T-helper 1 cell treated with Interleukin-12 subunit alpha and Interleukin-12 subunit beta and Interleukin-4 antibody, amounts not matched to agents 30 ng/mL and 1 ng/mL, for 36 hours (primary cell): Measurements from ENCODE around the gene GSK3B. TPM values are rescaled to one million over a fixed set of nuclear protein-coding genes. Genes with fewer than 3 reads are reported as not detected.

Experiments used
- intact Hi-C: fragments of 100-400 bp; cut with micrococcal nuclease; formaldehyde crosslinking; loops from one replicate; pipeline ENCODE4 v1.15.1; 2024
- total RNA-seq: library from RNA; stranded (reverse); gene quantifications from 2 replicates; pipeline ENCODE4 v1.2.3, GENCODE V29; 2022

The GSK3B gene
- total RNA-seq, 1 donor from 2014 or later, result 44.8 TPM

DNA sequence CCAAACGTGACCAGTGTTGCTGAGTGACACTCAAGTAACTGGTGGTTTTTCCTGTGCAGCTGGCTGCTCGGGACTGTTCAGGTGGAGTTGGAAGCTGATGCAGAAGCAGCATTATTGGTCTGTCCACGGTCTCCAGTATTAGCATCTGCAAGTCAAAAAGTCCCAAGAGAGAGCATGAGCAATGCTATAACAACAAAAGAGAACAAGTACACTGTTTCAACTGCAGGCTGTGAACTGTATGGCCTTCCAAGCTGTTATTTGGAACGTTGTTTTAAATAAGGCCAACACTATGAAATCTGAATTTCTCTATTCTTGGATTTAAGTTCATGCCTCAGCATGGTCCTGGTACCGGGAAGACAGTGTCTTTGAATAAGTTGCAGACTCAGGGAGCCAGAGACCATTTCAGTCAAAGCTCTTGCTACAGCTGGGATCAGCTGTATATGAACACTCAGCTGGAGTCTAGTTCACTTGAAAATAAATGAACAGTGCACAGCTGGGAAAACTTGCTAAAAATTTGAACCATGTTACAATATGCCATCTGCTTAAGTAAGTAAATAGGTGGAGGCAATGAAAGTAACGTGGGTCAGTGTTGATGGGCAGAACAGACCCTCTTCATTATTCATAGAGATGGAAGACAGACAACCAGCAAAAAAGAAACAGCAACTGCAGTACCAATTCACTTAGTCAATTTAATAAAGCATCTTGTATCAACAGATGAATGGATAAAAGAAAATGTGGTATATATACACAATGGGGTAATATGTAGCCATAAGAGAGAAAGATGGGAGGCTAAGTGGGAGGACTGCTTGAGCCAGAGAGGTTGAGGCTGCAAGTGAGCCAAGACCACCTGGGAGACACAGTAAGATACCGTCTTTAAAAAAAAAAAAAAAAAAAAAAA lies 267.3 kb downstream of the GSK3B start:
- intact Hi-C loops, result no loop called here

DNA sequence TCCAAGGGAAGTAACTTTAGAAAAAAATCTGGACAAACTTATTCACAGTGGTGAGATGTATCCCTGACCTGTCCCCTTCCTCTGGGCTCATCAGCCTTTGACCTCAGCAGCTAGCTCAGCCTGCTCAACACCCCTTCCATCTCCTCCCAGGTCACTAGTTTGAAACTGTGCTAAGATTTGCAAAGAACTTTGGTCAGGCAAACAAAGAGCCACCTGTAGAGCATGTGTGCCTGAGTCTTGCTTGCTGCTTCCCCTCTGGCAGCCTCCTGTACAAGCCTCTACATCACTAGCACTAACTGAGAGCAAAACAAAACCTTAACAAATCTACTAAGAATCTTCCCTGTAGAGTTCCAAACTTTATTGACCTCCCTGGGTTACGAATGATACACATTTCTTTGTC lies 268.4 kb downstream of the GSK3B start:
- intact Hi-C loops, result no loop called here

DNA sequence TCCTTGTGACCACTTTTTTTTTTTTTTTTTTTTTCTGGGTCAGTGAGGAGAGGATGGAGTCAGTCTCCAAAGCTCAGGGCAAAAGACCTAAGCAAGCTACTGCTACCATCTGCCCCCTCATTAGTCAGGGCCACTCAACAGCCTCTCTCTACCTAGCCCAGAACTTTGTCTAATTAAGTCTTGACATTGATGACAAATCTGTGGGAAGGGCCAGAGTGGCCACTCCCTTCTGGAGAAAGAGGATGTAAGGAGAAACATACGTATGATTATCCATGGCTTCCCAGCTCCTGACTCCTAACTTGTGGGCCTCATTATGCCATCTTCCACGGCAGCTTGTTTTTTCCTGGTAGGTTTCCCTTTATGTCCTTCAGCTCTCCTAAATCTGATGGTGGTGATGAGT lies 274.4 kb downstream of the GSK3B start:
- intact Hi-C loops, result loop anchor here (2.0 to 5.0 kb wide), 3 partner anchors 327 to 737 kb away; no protein-coding TSS in a partner anchor

DNA sequence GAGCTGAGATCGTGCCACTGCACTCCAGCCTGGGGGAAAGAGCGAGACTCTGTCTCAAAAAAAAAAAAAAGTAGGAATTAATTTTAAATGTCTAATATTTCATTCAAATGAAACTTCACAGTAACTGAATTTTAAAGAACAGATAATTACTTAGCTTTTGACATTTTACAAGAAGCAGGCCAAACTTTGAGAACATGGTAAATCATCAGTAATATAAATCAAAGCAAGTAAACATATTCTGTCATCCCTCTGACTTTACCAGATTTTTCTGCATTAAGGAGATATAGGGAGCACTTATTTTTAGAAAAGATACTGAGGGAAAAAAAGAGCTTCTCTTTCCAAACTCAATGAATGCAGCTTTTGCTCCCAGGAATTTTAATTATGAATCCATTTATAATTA lies 275.3 kb downstream of the GSK3B start:
- intact Hi-C loops, result no loop called here

DNA sequence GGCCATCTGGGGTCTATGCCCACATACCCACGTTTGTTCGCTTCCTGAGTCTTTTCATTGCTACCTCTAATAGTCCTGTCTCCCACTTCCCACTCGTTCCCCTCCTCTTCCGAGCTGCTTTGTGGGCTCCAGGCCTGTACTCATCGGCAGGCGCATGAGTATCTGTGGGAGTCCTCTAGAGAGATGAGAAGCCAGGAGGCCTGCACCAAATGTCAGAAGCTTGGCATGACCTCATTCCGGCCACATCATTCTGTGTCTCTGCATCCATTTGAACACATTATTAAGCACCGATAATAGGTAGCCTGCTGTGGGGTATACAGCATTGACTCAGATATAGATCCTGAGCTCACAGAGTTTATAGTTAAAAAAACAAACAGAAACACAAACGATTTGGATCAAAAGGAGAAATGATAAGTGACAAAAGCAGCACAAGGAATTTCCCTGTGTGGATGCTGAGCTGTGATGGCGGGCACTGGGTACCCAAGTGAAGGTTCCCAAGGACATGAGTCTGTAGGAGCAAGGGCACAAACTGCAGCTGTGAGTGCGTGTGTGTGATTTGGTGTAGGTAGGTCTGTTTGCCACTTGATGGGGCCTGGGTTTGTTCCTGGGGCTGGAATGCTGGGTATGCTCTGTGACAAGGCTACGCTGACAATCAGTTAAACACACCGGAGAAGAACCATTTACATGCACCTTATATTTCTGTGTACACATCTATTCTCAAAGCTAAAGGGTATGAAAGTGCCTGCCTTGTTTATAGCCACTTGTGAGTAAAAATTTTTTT lies 276.5 kb downstream of the GSK3B start:
- intact Hi-C loops, result no loop called here

DNA sequence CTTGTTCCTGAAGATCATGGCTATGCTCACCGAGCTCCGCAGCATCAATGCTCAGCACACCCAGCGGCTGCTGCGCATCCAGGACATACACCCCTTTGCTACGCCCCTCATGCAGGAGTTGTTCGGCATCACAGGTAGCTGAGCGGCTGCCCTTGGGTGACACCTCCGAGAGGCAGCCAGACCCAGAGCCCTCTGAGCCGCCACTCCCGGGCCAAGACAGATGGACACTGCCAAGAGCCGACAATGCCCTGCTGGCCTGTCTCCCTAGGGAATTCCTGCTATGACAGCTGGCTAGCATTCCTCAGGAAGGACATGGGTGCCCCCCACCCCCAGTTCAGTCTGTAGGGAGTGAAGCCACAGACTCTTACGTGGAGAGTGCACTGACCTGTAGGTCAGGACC lies 277.2 kb downstream of the GSK3B start:
- intact Hi-C loops, result no loop called here

DNA sequence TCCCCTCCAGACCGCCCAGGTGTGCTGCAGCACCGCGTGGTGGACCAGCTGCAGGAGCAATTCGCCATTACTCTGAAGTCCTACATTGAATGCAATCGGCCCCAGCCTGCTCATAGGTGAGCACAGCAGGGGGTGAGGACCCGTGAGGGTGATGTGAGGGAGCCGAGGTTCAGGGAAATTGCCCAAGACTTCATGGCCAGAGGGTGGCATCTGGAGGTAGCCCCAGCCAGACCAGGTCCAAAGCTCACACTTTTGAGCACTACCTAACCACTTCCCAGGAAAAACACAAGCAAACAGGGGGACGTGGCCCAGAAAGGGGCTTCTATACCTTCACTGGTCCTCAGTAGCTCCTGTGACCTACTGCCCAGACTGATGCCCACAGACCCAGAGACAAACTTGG lies 278.5 kb downstream of the GSK3B start:
- intact Hi-C loops, result no loop called here

DNA sequence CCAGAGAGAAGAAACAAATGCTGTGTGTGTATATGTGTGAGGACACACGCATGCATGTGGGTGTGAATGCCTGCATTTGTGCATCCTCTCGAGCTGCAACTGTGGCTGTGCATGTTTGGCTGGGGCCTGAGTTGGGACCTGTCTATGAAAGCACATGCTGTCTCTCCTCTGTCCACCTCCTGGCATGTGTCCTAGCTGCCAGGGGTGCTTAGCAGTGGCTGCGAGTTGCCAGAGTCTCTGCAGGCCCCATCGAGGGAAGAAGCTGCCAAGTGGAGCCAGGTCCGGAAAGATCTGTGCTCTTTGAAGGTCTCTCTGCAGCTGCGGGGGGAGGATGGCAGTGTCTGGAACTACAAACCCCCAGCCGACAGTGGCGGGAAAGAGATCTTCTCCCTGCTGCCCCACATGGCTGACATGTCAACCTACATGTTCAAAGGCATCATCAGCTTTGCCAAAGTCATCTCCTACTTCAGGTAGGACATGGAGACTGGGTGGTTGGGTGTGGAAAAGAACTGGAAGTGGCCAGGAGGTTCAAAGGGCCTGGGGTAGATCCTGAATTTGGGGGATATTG lies 281.7 kb downstream of the GSK3B start:
- intact Hi-C loops, result loop anchor here (5.0 kb wide), 1 partner anchor 280 kb away; the partner anchor contains the start of gene GSK3B

DNA sequence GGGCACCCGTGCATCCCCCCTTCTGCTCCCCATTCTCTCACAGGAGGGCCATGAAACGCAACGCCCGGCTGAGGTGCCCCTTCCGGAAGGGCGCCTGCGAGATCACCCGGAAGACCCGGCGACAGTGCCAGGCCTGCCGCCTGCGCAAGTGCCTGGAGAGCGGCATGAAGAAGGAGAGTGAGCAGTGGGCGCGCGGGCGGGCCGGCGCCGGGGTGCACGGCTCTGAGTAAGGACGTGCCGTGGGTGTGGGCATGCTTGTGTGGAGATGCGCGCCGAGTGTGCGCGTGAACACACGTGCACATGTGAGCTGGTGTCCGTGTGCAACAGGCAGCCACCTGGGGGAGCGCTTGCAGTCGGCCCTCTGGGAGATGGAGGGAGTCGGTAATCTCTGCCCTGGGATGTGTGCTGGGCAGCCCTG lies 284.2 kb downstream of the GSK3B start:
- intact Hi-C loops, result loop anchor here (5.0 kb wide), 1 partner anchor 282 kb away; the partner anchor contains the start of gene GSK3B

DNA sequence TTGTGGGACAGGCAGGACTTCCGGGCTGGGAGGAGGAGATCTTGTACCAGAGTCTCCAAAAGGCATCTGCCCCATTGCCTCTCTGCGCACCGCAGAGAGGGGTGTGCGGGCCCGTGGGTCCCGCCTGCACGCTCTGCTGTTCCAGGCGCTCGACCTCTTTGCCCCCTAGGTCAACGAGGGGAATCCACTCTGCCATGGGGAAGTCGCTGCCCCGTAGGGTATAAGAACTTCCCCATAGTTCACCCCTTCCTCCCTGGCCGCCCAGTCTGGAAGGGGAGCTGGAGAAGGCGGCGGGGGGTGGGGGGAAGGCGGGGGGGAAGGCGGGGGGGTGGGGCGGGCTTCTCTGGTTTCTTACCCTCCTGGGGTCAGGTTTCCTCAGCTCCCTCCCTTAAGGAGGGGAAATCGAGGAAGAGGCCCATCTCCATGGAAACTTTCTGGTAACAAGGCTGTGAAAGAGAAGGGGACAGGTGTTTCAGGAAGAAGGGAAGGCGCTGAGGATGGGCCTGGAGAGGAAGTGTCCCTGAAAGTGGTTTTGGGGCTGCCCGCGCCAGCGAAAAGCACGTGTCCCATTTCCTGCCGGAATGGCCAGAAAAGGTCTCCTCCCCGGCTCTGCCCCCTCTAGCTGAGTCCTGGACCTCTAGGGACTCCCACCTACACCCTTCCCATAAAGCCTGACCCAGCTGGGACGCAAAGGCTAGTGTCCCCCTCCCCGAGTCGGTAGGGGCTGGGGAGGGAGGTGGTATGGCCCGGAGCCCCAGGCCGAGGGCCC lies 284.8 kb downstream of the GSK3B start:
- intact Hi-C loops, result loop anchor here (5.0 kb wide), 1 partner anchor 283 kb away; the partner anchor contains the start of gene GSK3B

DNA sequence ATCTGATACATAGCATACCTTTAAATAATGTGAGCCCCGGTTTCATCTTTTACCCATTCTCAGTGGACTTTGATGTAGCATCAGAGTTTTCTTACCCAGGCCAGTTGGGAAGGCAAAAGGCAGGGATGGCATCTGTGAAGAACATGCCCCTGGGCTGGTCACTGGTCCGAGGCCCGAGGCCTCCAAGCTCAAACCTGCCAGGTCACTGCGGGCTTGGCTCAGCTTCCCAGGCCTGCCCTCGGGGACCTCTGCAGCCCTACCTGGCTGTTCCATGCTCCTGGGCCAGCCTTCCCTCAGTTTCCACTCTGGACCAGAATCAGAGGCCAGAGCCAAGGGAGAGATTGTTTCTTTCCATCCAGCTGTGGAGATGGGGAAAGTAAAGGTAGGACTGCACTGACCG lies 285.4 kb downstream of the GSK3B start:
- intact Hi-C loops, result no loop called here

DNA sequence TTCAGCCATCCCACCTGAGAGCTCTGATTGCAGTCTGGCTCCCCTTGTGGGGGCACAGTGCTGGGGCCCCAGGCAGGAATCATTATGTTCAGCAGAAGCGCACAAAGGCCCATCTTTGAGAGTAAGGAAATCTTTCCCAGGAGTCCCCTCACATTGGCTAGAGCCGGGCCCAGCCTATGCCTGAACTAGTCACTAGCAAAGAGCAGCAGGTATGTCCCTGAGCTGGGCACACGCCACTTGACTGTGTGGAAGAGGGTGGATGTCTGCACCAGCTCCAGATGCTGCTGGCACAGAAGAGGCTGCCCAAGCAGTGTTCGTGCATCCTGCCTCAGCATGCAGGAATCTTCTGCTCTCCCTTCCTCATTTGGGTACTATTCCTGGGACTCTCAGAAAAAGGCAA lies 286.0 kb downstream of the GSK3B start:
- intact Hi-C loops, result no loop called here

DNA sequence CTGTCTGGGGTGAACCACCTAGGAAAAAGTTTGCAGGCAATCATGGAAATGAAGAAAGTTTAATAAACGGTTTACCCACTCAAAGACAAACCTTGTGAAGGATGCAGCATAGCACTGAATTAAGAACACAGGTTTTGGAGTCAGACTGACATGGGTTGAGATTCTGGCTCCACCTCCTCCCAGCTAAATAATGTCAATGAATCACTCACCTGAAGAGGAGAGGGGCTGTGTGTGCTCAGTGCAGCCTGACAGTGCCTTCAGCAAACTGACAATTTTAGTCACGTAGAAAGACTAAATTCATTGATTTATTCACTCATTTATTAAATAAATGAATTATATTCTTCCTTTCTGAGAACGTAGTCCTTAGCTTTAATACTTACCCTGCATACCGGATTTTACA lies 293.4 kb downstream of the GSK3B start:
- intact Hi-C loops, result no loop called here

DNA sequence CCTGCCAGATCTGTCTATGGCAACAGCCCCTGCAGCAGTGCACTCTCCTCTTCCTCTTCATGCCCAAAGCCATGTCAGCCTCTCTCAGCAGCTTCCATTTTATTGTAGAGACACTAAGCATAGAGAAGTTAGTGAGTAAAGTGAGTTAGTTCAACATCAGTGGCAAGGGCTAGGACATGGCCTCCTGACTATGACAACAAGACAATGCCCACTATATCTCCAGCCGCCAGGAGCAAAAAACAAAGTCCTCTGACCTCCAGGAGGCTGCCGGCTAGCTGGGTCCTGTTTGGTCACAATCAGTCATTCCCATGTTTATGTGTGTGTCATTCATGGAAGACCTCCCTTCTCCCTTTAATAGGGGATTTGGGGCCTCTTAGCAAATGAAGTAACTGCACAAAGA lies 297.5 kb downstream of the GSK3B start:
- intact Hi-C loops, result no loop called here

DNA sequence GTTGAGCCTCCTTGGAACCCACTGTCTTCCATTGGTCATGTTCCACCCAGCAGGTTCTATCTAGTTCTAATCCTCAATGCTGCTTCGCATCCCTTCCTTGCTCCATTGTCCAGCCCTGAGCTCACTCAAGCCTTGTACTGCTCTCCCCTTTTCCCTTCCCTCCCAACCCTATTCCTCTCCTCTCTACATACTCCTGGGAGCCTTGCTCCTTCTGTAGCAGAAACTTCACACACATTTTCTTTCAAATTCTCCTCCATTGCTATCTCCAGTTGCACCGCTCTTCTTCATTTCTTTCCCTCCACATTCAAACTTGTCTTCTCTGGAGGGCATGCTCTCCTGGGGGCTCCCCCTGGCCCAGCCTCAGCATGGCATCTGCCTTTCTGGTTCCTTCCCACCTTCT lies 297.9 kb downstream of the GSK3B start:
- intact Hi-C loops, result no loop called here

DNA sequence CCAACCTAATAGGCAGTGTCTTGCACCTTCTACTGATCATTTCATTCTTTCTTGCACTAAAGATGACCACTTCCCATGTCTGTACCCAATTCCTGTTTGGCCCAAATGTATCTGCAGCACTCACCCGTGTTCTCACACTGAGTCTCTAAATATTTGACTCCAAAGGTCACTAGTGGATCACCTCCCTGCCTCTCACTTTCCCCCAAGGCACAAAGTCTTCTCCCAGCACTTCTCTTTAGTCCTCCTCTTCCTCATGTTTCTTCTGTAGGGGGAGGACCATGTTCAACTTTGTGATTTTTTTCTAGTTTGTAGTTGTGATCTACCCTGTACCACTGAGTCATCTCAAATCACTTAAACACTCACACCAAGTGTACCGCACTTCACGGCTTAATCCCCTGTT lies 298.4 kb downstream of the GSK3B start:
- intact Hi-C loops, result no loop called here

DNA sequence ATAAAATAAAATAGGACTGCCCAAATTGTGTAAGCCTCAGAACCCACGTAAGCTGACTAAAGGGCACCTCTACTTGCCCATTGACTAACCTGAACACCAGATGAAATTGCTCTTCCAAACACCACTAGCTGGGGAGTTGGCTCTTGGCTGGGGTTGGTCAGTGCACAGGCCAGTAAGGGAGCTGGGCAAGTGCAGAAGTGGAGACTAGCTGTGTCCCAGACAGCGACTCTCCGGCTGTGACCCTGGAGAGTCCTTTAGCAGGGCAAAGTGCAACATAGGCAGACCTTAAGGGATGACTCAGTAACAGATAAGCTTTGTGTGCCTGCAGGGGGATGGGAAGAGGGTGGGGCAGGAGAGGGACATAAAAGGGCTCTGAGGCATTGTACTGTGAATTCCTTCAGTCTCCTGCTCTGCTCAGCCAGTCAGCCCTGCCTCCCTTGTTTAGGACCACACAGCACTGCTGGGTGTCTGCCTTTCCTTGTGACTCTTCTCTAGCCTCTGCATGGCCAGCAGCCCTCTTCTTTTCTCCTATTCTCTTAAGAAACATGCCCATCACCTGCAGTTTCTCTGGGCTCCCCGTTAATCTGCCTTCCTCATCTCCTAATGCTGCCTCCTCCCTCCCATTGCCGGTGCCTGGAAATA lies 299.2 kb downstream of the GSK3B start:
- intact Hi-C loops, result no loop called here

DNA sequence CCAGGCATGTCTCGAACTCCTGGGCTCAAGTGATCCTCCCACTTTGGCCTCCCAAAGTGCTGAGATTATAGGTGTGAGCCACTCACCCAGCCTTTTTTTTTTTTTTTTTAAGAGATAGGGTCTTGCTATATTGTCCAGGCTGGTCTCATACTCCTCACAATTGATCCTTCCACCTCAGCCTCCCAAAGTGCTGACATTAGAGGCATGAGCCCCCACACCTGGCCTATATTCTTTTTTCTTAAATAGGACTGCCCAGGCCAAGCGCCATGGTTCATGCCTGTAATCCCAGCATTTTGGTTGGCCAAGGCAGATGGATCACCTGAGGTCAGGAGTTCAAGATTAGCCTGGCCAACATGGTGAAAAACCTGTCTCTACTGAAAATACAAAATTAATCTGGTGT lies 299.8 kb downstream of the GSK3B start:
- intact Hi-C loops, result no loop called here

DNA sequence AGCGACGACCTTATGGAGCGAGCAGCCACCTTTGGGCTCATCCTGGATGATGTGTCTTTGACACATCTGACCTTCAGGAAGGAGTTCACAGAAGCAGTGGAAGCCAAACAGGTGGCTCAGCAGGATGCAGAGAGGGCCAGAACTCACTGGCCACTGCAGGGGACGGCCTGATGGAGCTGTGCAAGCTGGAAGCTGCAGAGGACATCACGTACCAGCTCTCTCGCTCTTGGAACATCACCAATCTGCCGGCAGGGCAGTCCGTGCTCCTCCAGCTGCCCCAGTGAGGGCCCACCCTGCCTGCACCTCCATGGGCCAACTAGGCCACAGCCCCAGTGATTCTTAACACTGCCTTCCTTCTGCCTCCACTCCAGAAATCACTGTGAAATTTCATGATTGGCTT lies 302.0 kb downstream of the GSK3B start:
- intact Hi-C loops, result no loop called here

DNA sequence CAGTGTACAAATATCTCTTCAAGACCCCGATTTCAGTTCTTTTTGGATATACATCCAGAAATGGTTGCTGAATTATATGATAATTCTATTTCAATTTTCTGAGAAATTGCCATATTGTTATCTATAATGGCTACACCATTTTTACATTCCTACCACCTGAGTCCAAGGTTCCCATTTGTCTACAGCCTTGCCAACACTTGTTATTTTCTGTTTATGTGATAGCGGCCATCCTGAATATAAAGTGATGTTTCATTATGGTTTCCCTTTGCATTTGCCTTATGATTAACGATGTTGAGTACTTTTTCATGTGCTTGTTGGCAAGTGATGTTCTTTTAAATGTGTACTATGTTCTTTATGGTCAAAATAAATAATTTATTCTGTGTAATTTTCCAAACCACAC lies 303.9 kb downstream of the GSK3B start:
- intact Hi-C loops, result no loop called here

DNA sequence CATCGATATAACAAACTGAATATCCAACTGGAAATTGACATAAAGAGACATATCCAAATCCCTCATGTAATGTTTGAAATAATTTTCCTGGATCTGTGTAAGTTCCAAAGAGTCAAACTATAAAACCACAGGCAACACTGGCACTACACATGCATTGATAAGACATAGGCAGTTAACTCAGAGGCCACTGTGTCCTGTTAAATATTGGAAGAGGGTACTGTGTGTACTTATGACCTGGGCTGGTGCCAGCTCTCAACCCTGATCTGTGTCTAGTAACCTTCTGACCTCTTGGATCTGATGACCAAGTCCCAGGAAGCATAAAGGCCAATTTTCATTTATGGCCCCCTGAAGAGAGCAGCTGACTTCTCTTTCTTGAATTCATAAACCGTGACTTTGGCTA lies 307.8 kb downstream of the GSK3B start:
- intact Hi-C loops, result no loop called here
